PC-3 (cell line): Measurements from ENCODE around the gene LYRM9. TPM values are rescaled to one million over a fixed set of nuclear protein-coding genes. Genes with fewer than 3 reads are reported as not detected.

Experiments
- ATAC-seq: fragments of 200-7000 bp; cut with Tn5 transposase; 2 replicates; pipeline ENCODE4 v1.9.1; 2020; ENCODE audit warnings: mild to moderate bottlenecking, moderate library complexity
- BruUV-seq: library from RNA; stranded (reverse); fragments of 400-500 nt; replicated peaks from 2 replicates; lab custom pipeline; 2021; lab: Mats Ljungman, UMichigan
- CTCF ChIA-PET: fragments of 300-600 bp; sonication (Branson Sonifier 250); formaldehyde crosslinking; loops from one replicate; lab custom pipeline; 2022; ENCODE audit warnings: antibody characterized with exemption; lab: Charles Lee
- POLR2A ChIA-PET: fragments of 300-600 bp; sonication (Branson Sonifier 250); formaldehyde crosslinking; loops from one replicate; lab custom pipeline; 2022; ENCODE audit warnings: antibody characterized with exemption; ENCODE audit not compliant: unreplicated experiment; lab: Charles Lee
- DNase-seq: peaks from one replicate; pipeline ENCODE4 v3.0.0-alpha.2; 2015
- H2AFZ ChIP-seq: fragments of 300-600 bp; sonication (generic); 2 replicates; pipeline ENCODE4 v1.6.0; 2016; ENCODE audit warnings: antibody characterized with exemption, low read length
- H3F3A ChIP-seq: fragments of 300-600 bp; sonication (generic); one replicate; pipeline ENCODE4 v1.6.0; 2017; ENCODE audit warnings: antibody characterized with exemption, low read length, control low read depth, mild to moderate bottlenecking; ENCODE audit not compliant: unreplicated experiment
- H3K27ac ChIP-seq: fragments of 300-600 bp; sonication (generic); 2 replicates; pipeline ENCODE4 v1.5.1; 2016; ENCODE audit warnings: mild to moderate bottlenecking, low read length
- H3K27me3 ChIP-seq: fragments of 300-600 bp; sonication (generic); 2 replicates; pipeline ENCODE4 v1.6.1; 2016; ENCODE audit warnings: low read length, mixed read lengths
- H3K36me3 ChIP-seq: fragments of 300-600 bp; sonication (generic); 2 replicates; pipeline ENCODE4 v1.6.1; 2016; ENCODE audit warnings: low read depth, mixed run types, low read length, mixed read lengths
- H3K4me1 ChIP-seq: fragments of 300-600 bp; sonication (generic); 2 replicates; pipeline ENCODE4 v1.5.1; 2016; ENCODE audit warnings: low read length; ENCODE audit not compliant: insufficient read depth
- H3K4me2 ChIP-seq: fragments of 300-600 bp; sonication (generic); 2 replicates; pipeline ENCODE4 v1.6.0; 2016; ENCODE audit warnings: low read length
- H3K4me3 ChIP-seq: fragments of 300-600 bp; sonication (generic); 2 replicates; pipeline ENCODE4 v1.5.1; 2016; ENCODE audit warnings: mild to moderate bottlenecking, low read length, mixed read lengths
- H3K79me2 ChIP-seq: fragments of 300-600 bp; sonication (generic); 2 replicates; pipeline ENCODE4 v1.6.1; 2017; ENCODE audit warnings: low read length, mixed read lengths
- H3K9ac ChIP-seq: fragments of 300-600 bp; sonication (generic); 2 replicates; pipeline ENCODE4 v1.6.0; 2016; ENCODE audit warnings: mild to moderate bottlenecking, low read length
- H3K9me2 ChIP-seq: fragments of 300-600 bp; sonication (generic); replicated peaks from 2 replicates; pipeline ENCODE4 v1.6.1; 2016; ENCODE audit warnings: mixed run types, low read length, mixed read lengths
- H3K9me3 ChIP-seq: fragments of 300-600 bp; sonication (generic); 2 replicates; pipeline ENCODE4 v1.6.1; 2016; ENCODE audit warnings: low read length, mixed read lengths
- H4K20me1 ChIP-seq: fragments of 300-600 bp; sonication (generic); 2 replicates; pipeline ENCODE4 v1.6.1; 2016; ENCODE audit warnings: low read length, mixed read lengths
- CTCF ChIP-seq: fragments of 300-600 bp; sonication (generic); conservative IDR thresholded peaks from 2 replicates; pipeline ENCODE4 v1.5.1; 2017; ENCODE audit warnings: antibody characterized with exemption, low read depth, mild to moderate bottlenecking, low read length
- EZH2 ChIP-seq: fragments of 300-600 bp; sonication (generic); IDR thresholded peaks from one replicate; pipeline ENCODE4 v1.6.1; 2017; ENCODE audit warnings: antibody characterized with exemption, mild to moderate bottlenecking, low read length; ENCODE audit not compliant: unreplicated experiment
- EZH2phosphoT487 ChIP-seq: fragments of 300-600 bp; sonication (generic); IDR thresholded peaks from 2 replicates; pipeline ENCODE4 v1.6.1; 2018; ENCODE audit warnings: mild to moderate bottlenecking, antibody characterized with exemption, low read length, borderline replicate concordance
- intact Hi-C: fragments of 100-400 bp; cut with micrococcal nuclease; formaldehyde crosslinking; loops from 2 replicates; pipeline ENCODE4 v1.9.0; 2023
- total RNA-seq: library from RNA; depleted of rRNA; stranded (reverse); fragments of >200 nt; gene quantifications from 2 replicates; pipeline ENCODE4 v1.2.3, GENCODE V29; 2014

Gene LYRM9
- total RNA-seq, 1 experiment from 2014 or later: 0.58 TPM

GRCh38 chr17:27860971-27861664 is 32.0 kb downstream of the LYRM9 start:
- Histone ChIP-seq H3K4me3 (no peak overlapping the region), H4K20me1 (no peaks in the 10 kb centered on the region), H3K27ac (no peak overlapping the region), H3K9me3 (no peaks in the 10 kb centered on the region), H3K79me2 (no peaks in the 10 kb centered on the region), H3K9me2 (no peaks in the 10 kb centered on the region), H3K36me3 (no peaks in the 10 kb centered on the region), H2AFZ (no peak overlapping the region), H3F3A (no peaks in the 10 kb centered on the region), H3K27me3 (peaks cover 23% of the 10 kb centered on the region), H3K4me1 (no peaks in the 10 kb centered on the region), H3K9ac (no peak overlapping the region), H3K4me2 (no peak overlapping the region)
- no peak for DNase-seq
- no TSS peak for BruUV-seq
- ATAC-seq: no peak
- intact Hi-C loops: no loop called here
- POLR2A ChIA-PET: no interaction called here
- TF ChIP-seq EZH2phosphoT487 (no peak), EZH2 (no peak), CTCF (no peak)
- CTCF ChIA-PET: no interaction called here

GRCh38 chr17:27858621-27859305 is 34.4 kb downstream of the LYRM9 start:
- no peak for DNase-seq
- no peak overlapping the region for H3K4me2 ChIP-seq
- TF ChIP-seq EZH2: no peak
- no peak for TF ChIP-seq EZH2phosphoT487
- TF ChIP-seq CTCF: no peak
- no peak overlapping the region for H3K27ac ChIP-seq
- CTCF ChIA-PET: no interaction called here
- POLR2A ChIA-PET: no interaction called here
- H3K27me3 ChIP-seq: peaks cover 23% of the 10 kb centered on the region
- H3K9ac ChIP-seq: no peak overlapping the region
- no peaks in the 10 kb centered on the region for H4K20me1 ChIP-seq
- H3K9me2 ChIP-seq: no peaks in the 10 kb centered on the region
- intact Hi-C loops: no loop called here
- no peak overlapping the region for H3K4me3 ChIP-seq
- no peaks in the 10 kb centered on the region for H3K4me1 ChIP-seq
- H3F3A ChIP-seq: no peaks in the 10 kb centered on the region
- no peaks in the 10 kb centered on the region for H3K79me2 ChIP-seq
- ATAC-seq: no peak
- no peaks in the 10 kb centered on the region for H3K36me3 ChIP-seq
- no TSS peak for BruUV-seq
- H3K9me3 ChIP-seq: no peaks in the 10 kb centered on the region
- no peak overlapping the region for H2AFZ ChIP-seq
